Tibial artery (tissue), 4 donors: ENCODE measurements around the gene PRR9.
"Not testable (repeated sequence)": the region's sequence is repeated elsewhere in the genome, so short reads cannot be mapped to it uniquely, and the experiment has no call there.

Experiments
- DNase-seq, 2 donors: peaks; one replicate each; pipeline ENCODE4 v3.0.0-alpha.2; 2019
- H3K27ac ChIP-seq, 2 donors: fragments of 200-600 bp; sonication (generic) in 1 of 2; 1 replicate in 1 of 2; 2 replicates in 1 of 2; pipeline ENCODE4 v1.5.1; 2018 to 2019; ENCODE audit warnings: mild to moderate bottlenecking in 1 of 2
- H3K27me3 ChIP-seq, 2 donors: fragments of 200-600 bp; sonication (generic) in 1 of 2; one replicate each; pipeline versions ENCODE4 v1.5.1 to v1.6.0; 2016 to 2019
- H3K36me3 ChIP-seq, 3 donors: fragments of 200-600 bp; sonication (generic) in 2 of 3; one replicate each; pipeline ENCODE4 v1.5.1; 2016 to 2019; ENCODE audit warnings: mild to moderate bottlenecking in 2 of 3
- H3K4me1 ChIP-seq, 4 donors: fragments of 200-600 bp; sonication (generic) in 2 of 4; 1 replicate in 3 of 4; 2 replicates in 1 of 4; pipeline ENCODE4 v1.5.1; 2016 to 2019
- H3K4me3 ChIP-seq, 2 donors: fragments of 200-600 bp; sonication (generic) in 1 of 2; 1 replicate in 1 of 2; 2 replicates in 1 of 2; pipeline ENCODE4 v1.5.1; 2018 to 2019; ENCODE audit warnings: mild to moderate bottlenecking in 2 of 2
- H3K9me3 ChIP-seq, 3 donors: fragments of 200-600 bp; sonication (generic) in 1 of 3; one replicate each; pipeline ENCODE4 v1.5.1; 2016 to 2019
- CTCF ChIP-seq, 2 experiments: fragments of 200-600 bp in 1 of 2; fragments of 450-650 bp in 1 of 2; IDR thresholded peaks; one replicate each; pipeline ENCODE4 v1.5.1; 2017 to 2019; ENCODE audit warnings: antibody characterized with exemption in 2 of 2, mild to moderate bottlenecking in 1 of 2, moderate library complexity in 1 of 2
- intact Hi-C: fragments of 100-400 bp; cut with DNase I; formaldehyde crosslinking; loops from one replicate; pipeline ENCODE4 v1.15.0; 2023; ENCODE audit warnings: low total_unique reads

PRR9 gene

DNA sequence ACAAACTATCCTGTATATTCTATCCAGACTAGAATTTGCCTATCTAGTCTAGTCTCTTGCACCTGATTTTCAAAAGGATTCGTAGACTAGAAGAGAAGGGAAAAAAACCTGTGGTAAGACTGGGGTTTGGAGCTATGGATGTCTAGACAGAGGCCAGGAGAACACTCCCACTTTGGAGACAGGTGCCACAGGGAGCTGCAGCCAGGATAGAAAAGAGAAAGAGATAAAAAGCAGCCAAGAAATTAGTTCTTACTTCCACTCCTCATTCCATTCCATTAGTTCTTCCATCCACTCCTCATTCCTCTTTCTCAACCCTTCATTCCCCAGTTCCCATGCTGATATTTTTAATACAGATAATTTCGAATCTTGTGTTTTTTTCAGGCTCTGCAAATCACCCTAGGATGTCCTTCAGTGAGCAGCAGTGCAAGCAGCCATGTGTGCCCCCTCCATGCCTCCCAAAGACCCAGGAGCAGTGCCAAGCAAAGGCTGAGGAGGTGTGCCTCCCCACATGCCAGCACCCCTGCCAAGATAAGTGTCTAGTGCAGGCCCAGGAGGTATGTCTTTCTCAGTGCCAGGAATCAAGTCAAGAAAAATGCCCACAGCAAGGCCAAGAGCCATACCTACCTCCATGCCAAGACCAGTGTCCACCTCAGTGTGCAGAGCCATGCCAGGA is 496 bp downstream of the PRR9 start:
- peaks cover 0 to 3% of the 10 kb centered on the region in 2 donors for H3K27me3 ChIP-seq
- no peak for DNase-seq
- H3K4me3 ChIP-seq, result no peak overlapping the region
- no peaks in the 10 kb centered on the region for H3K9me3 ChIP-seq
- intact Hi-C loops, result loop anchor here (2.0 kb wide), 1 partner anchor 61 kb away; no protein-coding TSS in a partner anchor
- H3K27ac ChIP-seq, result no peak overlapping the region
- H3K36me3 ChIP-seq, result no peaks in the 10 kb centered on the region
- TF ChIP-seq CTCF (IDR thresholded peaks at IDR 0.05), result no peak
- no peaks in the 10 kb centered on the region for H3K4me1 ChIP-seq

DNA sequence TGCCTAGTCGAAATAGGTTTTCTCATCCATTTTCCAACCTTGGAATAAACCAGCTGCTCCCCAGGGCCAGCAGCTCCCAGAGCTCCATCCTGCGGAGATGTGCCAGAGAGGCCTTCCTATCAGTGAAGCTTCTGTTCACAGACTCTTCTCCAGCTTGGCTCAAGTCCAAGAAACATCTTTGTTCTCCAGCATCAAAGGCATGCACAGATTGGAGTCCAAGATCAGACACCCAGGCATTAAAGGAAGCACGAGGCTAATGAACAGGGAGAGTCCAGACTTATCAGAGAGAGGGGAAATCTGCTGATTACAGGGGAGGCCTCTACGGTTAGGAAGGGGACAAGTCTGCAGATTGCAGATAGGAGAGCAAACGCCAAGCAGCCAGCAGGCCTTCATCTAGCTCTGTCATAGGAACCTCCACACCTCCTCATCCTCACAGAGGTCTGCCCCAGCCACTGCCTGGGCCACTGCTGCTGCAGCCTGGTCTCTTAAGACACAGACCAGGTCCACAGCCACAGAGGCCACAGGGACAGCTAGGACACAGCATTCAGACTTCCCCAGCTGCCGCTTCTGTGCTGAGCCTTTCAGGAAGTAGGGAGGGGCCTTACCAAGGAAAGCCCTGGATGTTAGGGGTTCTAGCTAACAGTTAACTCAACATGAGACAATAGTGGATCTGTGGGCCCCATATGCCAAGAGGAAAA is 3.4 kb downstream of the PRR9 start:
- H3K27ac ChIP-seq, result no peak overlapping the region
- no peak for TF ChIP-seq CTCF (IDR thresholded peaks at IDR 0.05)

DNA sequence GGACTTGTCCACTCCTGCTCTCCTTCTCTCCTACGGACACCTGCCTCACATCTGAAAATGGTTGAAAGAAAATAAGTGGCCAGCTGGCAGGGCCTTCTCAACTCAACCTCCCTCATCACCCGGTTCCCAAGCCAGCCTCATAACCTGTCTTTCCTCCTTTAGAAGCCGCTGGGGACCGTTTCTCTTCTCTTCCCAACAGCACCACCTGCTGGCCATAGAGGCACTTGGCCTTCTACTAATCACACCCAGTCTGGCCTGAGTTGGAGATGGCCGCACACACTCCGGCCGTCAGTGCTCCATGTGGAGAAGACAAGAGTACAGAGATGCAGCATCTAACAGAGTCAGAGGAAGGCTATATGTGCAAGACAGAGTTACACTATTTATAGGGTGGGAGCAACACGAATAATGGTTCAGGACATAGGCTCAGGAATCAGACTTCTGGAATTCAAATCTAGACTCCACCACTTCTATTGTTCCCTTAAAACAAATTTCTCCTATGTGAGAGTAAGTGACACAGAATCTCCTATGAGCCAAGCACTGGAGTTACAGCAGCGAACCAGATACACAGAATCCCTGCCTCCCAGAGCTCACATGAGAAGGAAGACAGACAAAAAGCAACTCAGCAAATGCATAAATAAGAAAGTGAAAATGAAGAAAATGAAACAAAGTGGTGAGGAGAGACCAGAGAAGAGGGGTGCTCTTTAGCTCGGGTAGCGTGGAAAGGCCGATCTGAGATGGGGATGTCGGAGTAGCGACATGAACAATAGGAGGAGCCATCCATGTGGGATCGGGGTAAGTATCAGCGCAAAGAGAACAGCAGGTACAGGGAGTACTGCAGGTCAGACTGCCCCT is 5.9 kb downstream of the PRR9 start:
- H3K4me1 ChIP-seq, H3K9me3 ChIP-seq, intact Hi-C loops, H3K27me3 ChIP-seq, H3K36me3 ChIP-seq, H3K4me3 ChIP-seq, H3K27ac ChIP-seq: not testable (repeated sequence)
- TF ChIP-seq CTCF (IDR thresholded peaks at IDR 0.05), result peak; percentile 49 to 61
- peak; percentile 60 to 71 for DNase-seq

More for the DNA sequence above, 3.4 kb downstream of the PRR9 start:
- H3K27me3 ChIP-seq, result no peaks in the 10 kb centered on the region
- intact Hi-C loops, result no loop called here
- no peaks in the 10 kb centered on the region for H3K36me3 ChIP-seq
- H3K9me3 ChIP-seq, result no peaks in the 10 kb centered on the region
- no peak for DNase-seq
- H3K4me3 ChIP-seq, result no peak overlapping the region
- H3K4me1 ChIP-seq, result no peaks in the 10 kb centered on the region

GRCh38 chr1:153227810-153228209 is 10.4 kb downstream of the PRR9 start:
- TF ChIP-seq CTCF (IDR thresholded peaks at IDR 0.05), result no peak
- intact Hi-C loops, result no loop called here
- H3K4me3 ChIP-seq, result no peak overlapping the region

DNA sequence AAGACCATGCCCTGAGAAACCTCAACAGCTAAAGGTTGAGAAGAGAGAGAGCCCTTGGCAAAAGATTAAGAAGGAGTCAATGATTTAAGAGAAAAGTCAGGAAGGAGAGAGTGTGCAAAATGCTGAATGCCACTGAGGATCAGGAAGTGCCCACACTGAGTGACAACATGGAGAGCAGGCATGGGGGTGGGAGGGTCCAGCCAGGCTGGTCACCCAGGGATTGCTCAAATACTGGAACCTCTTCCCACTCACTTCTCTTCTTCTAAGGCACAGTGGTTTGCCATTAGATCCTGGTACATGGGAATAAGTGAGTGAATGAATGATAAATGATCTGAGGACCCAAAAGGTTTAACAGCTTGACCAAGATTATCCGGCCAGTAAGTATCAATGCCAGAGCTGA is 11.1 kb downstream of the PRR9 start:
- Histone ChIP-seq H3K4me3 (no peak overlapping the region), H3K27ac (no peak overlapping the region), H3K9me3 (no peaks in the 10 kb centered on the region), H3K36me3 (no peaks in the 10 kb centered on the region), H3K27me3 (peaks cover 0 to 9% of the 10 kb centered on the region in 2 donors), H3K4me1 (no peaks in the 10 kb centered on the region)
- intact Hi-C loops, result no loop called here
- TF ChIP-seq CTCF (IDR thresholded peaks at IDR 0.05), result no peak
- no peak for DNase-seq

More at GRCh38 chr1:153227810-153228209, 10.4 kb downstream of the PRR9 start:
- Histone ChIP-seq H3K36me3 (no peaks in the 10 kb centered on the region), H3K9me3 (no peaks in the 10 kb centered on the region), H3K4me1 (no peaks in the 10 kb centered on the region), H3K27ac (no peak overlapping the region), H3K27me3 (peaks cover 0 to 9% of the 10 kb centered on the region in 2 donors)
- no peak for DNase-seq
